Measurements from ENCODE around the gene C16orf54. TPM values are rescaled to one million over a fixed set of nuclear protein-coding genes. Genes with fewer than 3 reads are reported as not detected.
"Not testable (repeated sequence)": the region's sequence is repeated elsewhere in the genome, so short reads cannot be mapped to it uniquely, and the experiment has no call there.

The C16orf54 gene
- total and polyA plus RNA-seq, 4 donors = 0.20 to 1.1 (median 0.34) TPM

DNA sequence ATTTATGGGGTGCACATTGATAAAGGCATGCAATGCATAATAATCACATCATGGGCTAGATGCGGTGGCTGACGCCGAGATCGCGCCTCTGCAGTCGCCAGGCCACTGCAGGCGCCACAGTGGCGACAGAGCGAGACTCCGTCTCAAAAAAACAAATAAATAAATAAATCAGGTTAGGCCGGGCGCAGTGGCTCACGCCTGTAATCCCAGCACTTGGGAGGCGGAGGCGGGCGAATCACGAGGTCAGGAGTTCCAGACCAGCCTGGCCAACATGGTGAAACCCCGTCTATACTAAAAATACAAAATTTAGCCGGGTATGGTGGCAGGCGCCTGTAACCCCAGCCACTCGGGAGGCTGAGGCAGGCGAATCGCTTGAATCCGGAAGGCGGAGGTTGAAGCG lies 53.2 kb downstream of the C16orf54 start:
- not testable (repeated sequence) for H3K27me3 ChIP-seq (ENCODE audit: control insufficient read depth, insufficient read depth, low read length); H3K4me1 ChIP-seq (ENCODE audit: control insufficient read depth, insufficient read depth, low read length); H3K4me3 ChIP-seq (ENCODE audit: low read depth, low read length); H3K27ac ChIP-seq (ENCODE audit: low read depth, low read length); H3K9me3 ChIP-seq (ENCODE audit: control insufficient read depth, insufficient read depth, low read length); DNase-seq (ENCODE audit: low read depth in 4 of 6, low spot score in 6 of 6)
- 99% methylated on average over 15 of the region's 26 CpGs for WGBS (ENCODE audit: insufficient coverage)
- H3K36me3 ChIP-seq (ENCODE audit: control insufficient read depth, insufficient read depth, low read length) = peaks cover 15% of the 10 kb centered on the region

Other genes with a start within 250 kb of the C16orf54 start
- 10 to 100 TPM; 24.8 to 25.3 TPM for gene NPIPB12, start 239.6 kb downstream of the C16orf54 start, total RNA-seq
- gene NPIPB12, start 239.6 kb downstream of the C16orf54 start, polyA plus RNA-seq (ENCODE audit: insufficient read length in 2 of 2) = 10 to 100 TPM; 31.2 to 96.4 TPM
- 1 to 10 TPM in 1 of 2 donors, under 1 TPM in 1; 0.88 to 3.3 TPM for gene SPN, start 82.7 kb downstream of the C16orf54 start, total RNA-seq
- gene SPN, start 82.7 kb downstream of the C16orf54 start, polyA plus RNA-seq (ENCODE audit: insufficient read length in 2 of 2) = under 1 TPM; 0.79 to 0.96 TPM
- 10 to 100 TPM; 15.8 to 52.0 TPM for gene QPRT, start 66.8 kb downstream of the C16orf54 start, total RNA-seq
- gene QPRT, start 66.8 kb downstream of the C16orf54 start, polyA plus RNA-seq (ENCODE audit: insufficient read length in 2 of 2) = 10 to 100 TPM; 39.3 to 40.3 TPM
- not detected for gene ZG16, start 32.3 kb upstream of the C16orf54 start, total RNA-seq
- gene ZG16, start 32.3 kb upstream of the C16orf54 start, polyA plus RNA-seq (ENCODE audit: insufficient read length in 2 of 2) = under 1 TPM in 1 of 2 donors, not detected in 1; 0.05 TPM
- 10 to 100 TPM; 30.2 to 44.0 TPM for gene KIF22, start 44.8 kb upstream of the C16orf54 start, total RNA-seq
- gene KIF22, start 44.8 kb upstream of the C16orf54 start, polyA plus RNA-seq (ENCODE audit: insufficient read length in 2 of 2) = 10 to 100 TPM; 55.0 to 56.4 TPM
- gene MAZ, start 60.5 kb upstream of the C16orf54 start, total RNA-seq = 100 to 1,000 TPM; 139 to 199 TPM
- gene MAZ, start 60.5 kb upstream of the C16orf54 start, polyA plus RNA-seq (ENCODE audit: insufficient read length in 2 of 2) = 100 to 1,000 TPM; 519 to 532 TPM
- gene PRRT2, start 66.2 kb upstream of the C16orf54 start, total RNA-seq = 10 to 100 TPM; 24.4 to 25.6 TPM
- 100 to 1,000 TPM; 226 to 244 TPM for gene PRRT2, start 66.2 kb upstream of the C16orf54 start, polyA plus RNA-seq (ENCODE audit: insufficient read length in 2 of 2)
- gene PAGR1, start 70.2 kb upstream of the C16orf54 start, total RNA-seq = 10 to 100 TPM in 1 of 2 donors, 1 to 10 TPM in 1; 8.2 to 48.5 TPM
- 10 to 100 TPM; 53.5 to 65.5 TPM for gene PAGR1, start 70.2 kb upstream of the C16orf54 start, polyA plus RNA-seq (ENCODE audit: insufficient read length in 2 of 2)
- 10 to 100 TPM; 20.3 to 35.8 TPM for gene MVP, start 74.5 kb upstream of the C16orf54 start, total RNA-seq
- gene MVP, start 74.5 kb upstream of the C16orf54 start, polyA plus RNA-seq (ENCODE audit: insufficient read length in 2 of 2) = 10 to 100 TPM; 11.8 to 14.9 TPM
- gene CDIPT, start 117.2 kb upstream of the C16orf54 start, total RNA-seq = 10 to 100 TPM; 51.3 to 78.6 TPM
- 100 to 1,000 TPM; 103 to 121 TPM for gene CDIPT, start 117.2 kb upstream of the C16orf54 start, polyA plus RNA-seq (ENCODE audit: insufficient read length in 2 of 2)
- 10 to 100 TPM; 32.7 to 66.3 TPM for gene SEZ6L2, start 153.6 kb upstream of the C16orf54 start, total RNA-seq
- gene SEZ6L2, start 153.6 kb upstream of the C16orf54 start, polyA plus RNA-seq (ENCODE audit: insufficient read length in 2 of 2) = 100 to 1,000 TPM; 138 to 155 TPM
- gene ASPHD1, start 154.5 kb upstream of the C16orf54 start, total RNA-seq = 10 to 100 TPM in 1 of 2 donors, 1 to 10 TPM in 1; 4.2 to 15.1 TPM
- gene ASPHD1, start 154.5 kb upstream of the C16orf54 start, polyA plus RNA-seq (ENCODE audit: insufficient read length in 2 of 2) = 10 to 100 TPM; 49.8 to 52.7 TPM
- 10 to 100 TPM; 11.0 to 15.4 TPM for gene KCTD13, start 180.2 kb upstream of the C16orf54 start, total RNA-seq
- 10 to 100 TPM; 64.2 to 79.2 TPM for gene KCTD13, start 180.2 kb upstream of the C16orf54 start, polyA plus RNA-seq (ENCODE audit: insufficient read length in 2 of 2)
- 10 to 100 TPM; 32.5 to 83.1 TPM for gene TMEM219, start 216.1 kb upstream of the C16orf54 start, total RNA-seq
- gene TMEM219, start 216.1 kb upstream of the C16orf54 start, polyA plus RNA-seq (ENCODE audit: insufficient read length in 2 of 2) = 10 to 100 TPM; 83.5 to 91.4 TPM
- 10 to 100 TPM; 42.2 to 52.3 TPM for gene TAOK2, start 227.9 kb upstream of the C16orf54 start, total RNA-seq
- 10 to 100 TPM; 80.6 to 87.1 TPM for gene TAOK2, start 227.9 kb upstream of the C16orf54 start, polyA plus RNA-seq (ENCODE audit: insufficient read length in 2 of 2)
- gene HIRIP3, start 249.6 kb upstream of the C16orf54 start, total RNA-seq = 10 to 100 TPM; 12.2 to 13.7 TPM
- 10 to 100 TPM; 26.2 to 28.8 TPM for gene HIRIP3, start 249.6 kb upstream of the C16orf54 start, polyA plus RNA-seq (ENCODE audit: insufficient read length in 2 of 2)